Ovary (tissue), 9 donors: ENCODE results near the gene CHCHD3. TPM values are rescaled to one million over a fixed set of nuclear protein-coding genes. Genes with fewer than 3 reads are reported as not detected.

Experiments used
- DNase-seq, 5 donors: peaks; one replicate each; pipeline ENCODE4 v3.0.0-alpha.2; 2019 to 2020
- H3K27ac ChIP-seq, 2 donors: fragments of 200-600 bp; one replicate each; pipeline versions ENCODE4 v1.5.1 to v1.8.0; 2019 to 2022
- H3K27me3 ChIP-seq: fragments of 200-600 bp; one replicate; pipeline ENCODE4 v1.8.0; 2022
- H3K36me3 ChIP-seq: fragments of 200-600 bp; sonication (generic); one replicate; pipeline ENCODE4 v1.5.1; 2019
- H3K4me1 ChIP-seq: one replicate; pipeline ENCODE4 v1.8.1; 2013; ENCODE audit warnings: mild to moderate bottlenecking, moderate library complexity; ENCODE audit not compliant: insufficient read depth
- H3K4me3 ChIP-seq: fragments of 200-600 bp; sonication (generic); one replicate; pipeline ENCODE4 v1.5.1; 2017
- H3K9me3 ChIP-seq, 2 donors: fragments of 200-600 bp in 1 of 2; sonication (generic) in 1 of 2; one replicate each; pipeline versions ENCODE4 v1.5.1 to v1.8.1; 2013 to 2019; ENCODE audit warnings: mild to moderate bottlenecking in 1 of 2, moderate library complexity in 1 of 2
- CTCF ChIP-seq, 3 donors: fragments of 450-650 bp in 2 of 3; fragments of 200-600 bp in 1 of 3; IDR thresholded peaks; one replicate each; pipeline versions ENCODE4 v1.5.1 to v1.8.0; 2016 to 2022; ENCODE audit warnings: antibody characterized with exemption in 3 of 3, mild to moderate bottlenecking in 1 of 3
- EP300 ChIP-seq: sonication (generic); formaldehyde crosslinking; IDR thresholded peaks from one replicate; pipeline ENCODE4 v1.6.1; 2017; ENCODE audit warnings: antibody characterized with exemption
- POLR2A ChIP-seq: fragments of 450-650 bp; IDR thresholded peaks from one replicate; pipeline ENCODE4 v1.6.1; 2017; ENCODE audit warnings: antibody characterized with exemption, mild to moderate bottlenecking, moderate library complexity
- WGBS, 3 donors: extraction: QIAGEN DNeasy Blood & Tissue Kit in 1 of 3; methylation state at CpG; one replicate each; pipeline versions ENCODE4 v1.1.5 to v1.1.7; 2013 to 2017; 5-methylcytosine and 5-hydroxymethylcytosine counted together
- intact Hi-C, 4 donors: fragments of 100-400 bp; cut with DNase I; formaldehyde crosslinking; loops; one replicate each; pipeline versions ENCODE4 v1.11.0 to v1.15.1; 2022 to 2023
- polyA plus RNA-seq, 2 donors: library from polyadenylated mRNA; stranded (reverse); fragments of 200-250 nt in 1 of 2; fragments of 350-450 nt in 1 of 2; fragmentation: Illumina TruSeq in 1 of 2; extraction: RNeasy Lipid Tissue Mini Kit (QIAGEN cat#74804) in 1 of 2; gene quantifications; one replicate each; pipeline ENCODE4 v1.2.3, GENCODE V29; 2013 to 2014
- total RNA-seq, 7 donors: library from RNA; depleted of rRNA in 2 of 7; stranded (reverse); fragments of >200 nt in 2 of 7; fragmentation: NEBNext Ultra II Directional in 3 of 7; extraction: Animal tissue kit (Norgen Biotek cat#: 25700) in 3 of 7; gene quantifications; one replicate each; pipeline versions ENCODE4 v1.1.0 to v1.2.4, GENCODE V29; 2016 to 2023
- donor health status: DM: no; HTN: no; CAD: no; lungs with moderate emphysema.
- donor health status: DM: no; HTN: no; CAD: no.
- donor health status: Bipolar disorder and iron deficiency.
- donor health status: DM: yes; HTN: yes; CAD: no.
- donor health status: DM: no; HTN: no; CAD: no.
- donor health status: DM: yes; HTN: yes; CAD: no.

CHCHD3 gene
- total and polyA plus RNA-seq, 9 donors = 31.4 to 59.1 (median 36.7) TPM

- Histone ChIP-seq H3K9me3 (no peaks in the 10 kb centered on the region), H3K27me3 (no peaks in the 10 kb centered on the region), H3K36me3 (no peaks in the 10 kb centered on the region), H3K4me3 (no peak overlapping the region), H3K4me1 (peaks cover 4% of the 10 kb centered on the region), H3K27ac (no peak overlapping the region)
- no peak for DNase-seq
- 75 to 79% (median 78%) methylated on average over 5 of the region's 5 CpGs for WGBS, 3 donors
- intact Hi-C loops = no loop called here
- no peak for TF ChIP-seq EP300
- TF ChIP-seq POLR2A = no peak
- TF ChIP-seq CTCF (IDR thresholded peaks at IDR 0.05) = no peak
Observed at GRCh38 chr7:133079296-133079695, 2.6 kb downstream of the CHCHD3 start.

GRCh38 chr7:133077394-133077793, 4.5 kb downstream of the CHCHD3 start:
- TF ChIP-seq CTCF (IDR thresholded peaks at IDR 0.05) = no peak
- no peak for TF ChIP-seq POLR2A
- no peak for TF ChIP-seq EP300
- no peak overlapping the region for H3K4me3 ChIP-seq
- H3K36me3 ChIP-seq = no peaks in the 10 kb centered on the region
- no peaks in the 10 kb centered on the region for H3K9me3 ChIP-seq
- no peak overlapping the region for H3K27ac ChIP-seq
- WGBS, 3 donors = 83 to 88% (median 83%) methylated on average over 4 of the region's 4 CpGs
- no peak for DNase-seq
- H3K4me1 ChIP-seq = peaks cover 4% of the 10 kb centered on the region
- intact Hi-C loops = no loop called here
- H3K27me3 ChIP-seq = no peaks in the 10 kb centered on the region

GRCh38 chr7:133076142-133076541, 5.7 kb downstream of the CHCHD3 start:
- intact Hi-C loops = no loop called here
- H3K9me3 ChIP-seq = no peaks in the 10 kb centered on the region
- no peak for DNase-seq
- TF ChIP-seq CTCF (IDR thresholded peaks at IDR 0.05) (no peak), EP300 (no peak), POLR2A (no peak)
- H3K4me3 ChIP-seq = no peak overlapping the region
- H3K27ac ChIP-seq = no peak overlapping the region
- H3K27me3 ChIP-seq = no peaks in the 10 kb centered on the region
- 90 to 93% (median 90%) methylated on average over 2 of the region's 2 CpGs for WGBS, 3 donors
- peaks cover 4% of the 10 kb centered on the region for H3K4me1 ChIP-seq
- H3K36me3 ChIP-seq = no peaks in the 10 kb centered on the region

GRCh38 chr7:133071506-133071905, 10.4 kb downstream of the CHCHD3 start:
- Histone ChIP-seq H3K9me3 (no peaks in the 10 kb centered on the region), H3K4me1 (no peaks in the 10 kb centered on the region), H3K4me3 (no peak overlapping the region), H3K27me3 (no peaks in the 10 kb centered on the region), H3K36me3 (no peaks in the 10 kb centered on the region), H3K27ac (no peak overlapping the region)
- TF ChIP-seq EP300 (no peak), CTCF (IDR thresholded peaks at IDR 0.05) (no peak), POLR2A (no peak)
- no peak for DNase-seq
- WGBS, 3 donors = 97 to 98% (median 98%) methylated on average over 2 of the region's 2 CpGs
- intact Hi-C loops = no loop called here

- H3K27me3 ChIP-seq = no peaks in the 10 kb centered on the region
- 60 to 74% (median 65%) methylated on average over 2 of the region's 2 CpGs for WGBS, 3 donors
- no peak for DNase-seq
- H3K9me3 ChIP-seq = no peaks in the 10 kb centered on the region
- H3K27ac ChIP-seq = no peak overlapping the region
- TF ChIP-seq POLR2A = no peak
- no peaks in the 10 kb centered on the region for H3K36me3 ChIP-seq
- H3K4me3 ChIP-seq = no peak overlapping the region
- H3K4me1 ChIP-seq = no peaks in the 10 kb centered on the region
- intact Hi-C loops = no loop called here
Observed at GRCh38 chr7:133070562-133070961, 11.3 kb downstream of the CHCHD3 start.
